Measurements from ENCODE around the gene TMC8.

- no peak for TF ChIP-seq POLR2A (IDR thresholded peaks at IDR 0.05)
- TF ChIP-seq, protein P1, sequence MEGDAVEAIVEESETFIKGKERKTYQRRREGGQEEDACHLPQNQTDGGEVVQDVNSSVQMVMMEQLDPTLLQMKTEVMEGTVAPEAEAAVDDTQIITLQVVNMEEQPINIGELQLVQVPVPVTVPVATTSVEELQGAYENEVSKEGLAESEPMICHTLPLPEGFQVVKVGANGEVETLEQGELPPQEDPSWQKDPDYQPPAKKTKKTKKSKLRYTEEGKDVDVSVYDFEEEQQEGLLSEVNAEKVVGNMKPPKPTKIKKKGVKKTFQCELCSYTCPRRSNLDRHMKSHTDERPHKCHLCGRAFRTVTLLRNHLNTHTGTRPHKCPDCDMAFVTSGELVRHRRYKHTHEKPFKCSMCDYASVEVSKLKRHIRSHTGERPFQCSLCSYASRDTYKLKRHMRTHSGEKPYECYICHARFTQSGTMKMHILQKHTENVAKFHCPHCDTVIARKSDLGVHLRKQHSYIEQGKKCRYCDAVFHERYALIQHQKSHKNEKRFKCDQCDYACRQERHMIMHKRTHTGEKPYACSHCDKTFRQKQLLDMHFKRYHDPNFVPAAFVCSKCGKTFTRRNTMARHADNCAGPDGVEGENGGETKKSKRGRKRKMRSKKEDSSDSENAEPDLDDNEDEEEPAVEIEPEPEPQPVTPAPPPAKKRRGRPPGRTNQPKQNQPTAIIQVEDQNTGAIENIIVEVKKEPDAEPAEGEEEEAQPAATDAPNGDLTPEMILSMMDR (IDR thresholded peaks at IDR 0.05) = no peak
- TF ChIP-seq POLR2AphosphoS5 (IDR thresholded peaks at IDR 0.05) = no peak
- no peak for TF ChIP-seq EP300 (IDR thresholded peaks at IDR 0.05)
Measured at GRCh38 chr17:78088529-78088928, 42.0 kb upstream of the TMC8 start.

Data from upper lobe of left lung (tissue), 4 donors.